Measurements from ENCODE around the gene UBE2I.

DNA sequence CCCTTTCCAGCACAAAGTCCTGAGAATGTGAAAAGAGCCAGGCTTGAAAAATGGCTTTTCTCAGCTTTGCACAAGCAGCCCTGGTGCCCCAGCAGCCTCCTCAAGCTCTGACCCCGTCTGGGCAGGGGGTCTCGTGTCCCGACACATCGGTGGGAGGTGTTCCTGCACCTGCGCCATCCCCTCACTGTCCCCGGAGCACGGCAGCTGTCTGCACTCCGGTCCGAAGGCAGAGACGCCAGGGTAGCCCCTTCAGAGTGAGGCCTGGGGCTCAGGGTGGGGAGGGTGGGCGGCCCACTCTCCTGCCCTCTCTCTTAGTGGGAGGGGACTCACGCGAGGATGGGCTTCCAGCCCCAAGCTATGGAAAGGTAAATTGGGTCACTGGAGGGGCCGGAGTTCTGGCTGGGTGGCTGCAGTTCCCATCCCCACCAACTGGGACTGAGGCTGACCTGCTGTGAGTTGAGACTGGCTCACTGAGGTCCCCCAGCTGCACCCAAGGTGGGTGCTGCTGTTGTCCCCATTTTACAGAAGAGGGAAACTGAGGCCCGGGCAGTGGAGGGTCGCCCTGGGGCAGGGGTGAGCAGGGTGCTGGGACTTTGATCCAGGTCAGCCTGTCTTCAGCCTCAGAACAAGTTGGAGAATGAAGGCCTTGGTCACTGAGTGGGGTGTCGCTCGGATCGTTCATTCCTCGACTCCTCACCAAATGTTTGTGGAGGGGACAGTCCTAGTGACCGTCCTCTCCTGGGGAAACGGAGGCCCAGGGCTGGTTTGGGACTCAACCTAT, 21.7 kb downstream of the UBE2I start:
- TF ChIP-seq CTCF (IDR thresholded peaks at IDR 0.05) (no peak), JUNB (IDR thresholded peaks at IDR 0.05) (no peak), RCOR1 (IDR thresholded peaks at IDR 0.05; ENCODE audit: low read depth, low read length) (no peak), POLR2A (IDR thresholded peaks at IDR 0.05; ENCODE audit: low read length) (no peak), REST (IDR thresholded peaks at IDR 0.05) (no peak)
